Prostate gland (tissue), 2 donors: ENCODE results near the gene SIAE.

Experiments used
- CTCF ChIP-seq, 4 experiments: fragments of 200-600 bp in 2 of 4; fragments of 450-650 bp in 2 of 4; sonication (generic) in 2 of 4; IDR thresholded peaks; 1 replicate in 3 of 4; 2 replicates in 1 of 4; pipeline ENCODE4 v1.5.1; 2016 to 2019; ENCODE audit warnings: antibody characterized with exemption in 4 of 4, mild to moderate bottlenecking in 2 of 4, moderate library complexity in 2 of 4
- POLR2A ChIP-seq: fragments of 450-650 bp; IDR thresholded peaks from one replicate; pipeline ENCODE4 v1.6.1; 2016; ENCODE audit warnings: antibody characterized with exemption, mild to moderate bottlenecking

DNA sequence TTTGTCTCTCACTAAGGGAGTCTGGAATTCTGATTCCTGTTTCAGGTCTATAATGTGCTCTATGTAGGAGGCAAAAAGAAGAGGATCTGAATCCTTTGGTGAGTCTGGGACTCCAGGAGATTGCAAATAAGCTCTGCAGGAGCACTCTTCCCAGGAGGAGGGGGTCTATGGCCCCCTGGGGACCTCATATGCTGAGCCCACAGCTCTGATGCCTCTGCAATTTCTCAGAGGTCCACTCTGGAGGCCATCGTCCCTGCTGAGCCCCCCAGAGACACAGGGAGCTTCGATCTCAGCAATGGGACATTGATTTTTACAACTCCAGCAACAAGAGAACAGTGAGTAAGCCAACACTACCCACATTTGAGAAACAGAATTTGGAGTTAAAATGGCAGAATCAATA, 46.0 kb upstream of the SIAE start:
- TF ChIP-seq CTCF (IDR thresholded peaks at IDR 0.05), result no peak
- no peak for TF ChIP-seq POLR2A
